Activated T-cell treated with anti-CD3 and anti-CD28 coated beads for 48 hours (primary cell): ENCODE measurements around the gene NKAIN4.

ENCODE experiments used
- DNase-seq: peaks from one replicate; pipeline ENCODE4 v3.0.0-alpha.2; 2020; ENCODE audit warnings: low read depth

Gene NKAIN4

DNA sequence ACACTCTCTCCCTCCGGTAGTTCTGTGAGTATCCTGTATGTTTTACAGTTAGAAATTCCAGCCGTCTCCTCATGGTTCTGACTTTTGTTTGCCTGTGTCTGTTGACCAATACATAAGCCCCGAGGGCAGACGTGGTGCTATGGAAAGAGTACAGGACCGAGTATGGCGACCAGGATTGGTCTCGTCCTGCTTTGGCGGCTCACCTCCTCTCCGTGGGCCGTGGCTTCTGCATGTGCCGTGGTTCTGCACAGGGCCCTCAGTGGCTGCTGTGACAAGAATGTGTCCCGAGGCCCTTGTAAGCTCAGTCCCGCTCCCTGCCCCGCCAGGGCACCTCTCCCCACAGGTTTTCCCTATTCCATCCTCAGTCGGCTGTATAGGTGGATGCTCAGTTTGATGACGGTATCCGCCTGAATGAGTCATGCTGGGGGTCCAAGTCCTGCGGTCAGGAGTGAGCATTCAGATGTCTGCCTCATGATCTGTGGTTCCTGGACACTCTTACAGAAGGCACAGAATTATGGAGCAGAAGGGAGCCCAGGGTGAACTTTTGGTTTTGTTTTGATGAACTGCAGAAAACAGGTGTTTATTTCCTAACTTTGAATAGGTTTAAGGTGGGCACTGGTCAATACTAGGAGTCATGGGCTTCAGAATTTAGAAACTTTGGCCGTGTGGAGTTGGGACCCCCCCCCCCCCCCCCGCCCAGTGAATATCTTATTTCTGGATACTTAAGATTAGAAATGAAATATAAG lies 19.5 kb upstream of the NKAIN4 start:
- DNase-seq, result no peak

DNA sequence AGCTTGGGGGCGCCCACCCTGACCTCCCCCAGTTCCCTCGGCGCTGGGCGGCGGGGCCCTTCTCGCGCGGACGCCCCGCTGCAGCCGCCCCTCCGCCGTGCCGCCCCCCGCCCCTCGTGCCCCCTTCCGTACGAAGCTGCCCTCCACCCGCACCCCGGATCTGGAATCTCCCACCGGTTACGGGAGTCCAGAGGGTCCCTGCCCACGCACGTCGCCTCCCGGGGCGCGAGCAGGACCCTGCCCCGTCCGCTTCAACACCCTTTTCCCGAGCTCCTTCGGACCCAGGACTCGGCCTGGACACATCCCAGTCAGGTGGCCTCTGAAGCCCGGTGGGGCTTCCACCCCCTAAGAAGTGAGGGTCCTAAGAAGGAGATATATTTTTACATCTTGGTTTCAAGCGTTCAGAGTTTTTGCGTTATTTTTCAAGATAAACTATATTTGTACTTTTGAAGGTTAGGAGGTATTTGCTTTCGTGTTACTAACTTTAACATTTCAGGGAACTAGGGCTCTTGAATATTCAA lies 18.9 kb upstream of the NKAIN4 start:
- no peak for DNase-seq

DNA sequence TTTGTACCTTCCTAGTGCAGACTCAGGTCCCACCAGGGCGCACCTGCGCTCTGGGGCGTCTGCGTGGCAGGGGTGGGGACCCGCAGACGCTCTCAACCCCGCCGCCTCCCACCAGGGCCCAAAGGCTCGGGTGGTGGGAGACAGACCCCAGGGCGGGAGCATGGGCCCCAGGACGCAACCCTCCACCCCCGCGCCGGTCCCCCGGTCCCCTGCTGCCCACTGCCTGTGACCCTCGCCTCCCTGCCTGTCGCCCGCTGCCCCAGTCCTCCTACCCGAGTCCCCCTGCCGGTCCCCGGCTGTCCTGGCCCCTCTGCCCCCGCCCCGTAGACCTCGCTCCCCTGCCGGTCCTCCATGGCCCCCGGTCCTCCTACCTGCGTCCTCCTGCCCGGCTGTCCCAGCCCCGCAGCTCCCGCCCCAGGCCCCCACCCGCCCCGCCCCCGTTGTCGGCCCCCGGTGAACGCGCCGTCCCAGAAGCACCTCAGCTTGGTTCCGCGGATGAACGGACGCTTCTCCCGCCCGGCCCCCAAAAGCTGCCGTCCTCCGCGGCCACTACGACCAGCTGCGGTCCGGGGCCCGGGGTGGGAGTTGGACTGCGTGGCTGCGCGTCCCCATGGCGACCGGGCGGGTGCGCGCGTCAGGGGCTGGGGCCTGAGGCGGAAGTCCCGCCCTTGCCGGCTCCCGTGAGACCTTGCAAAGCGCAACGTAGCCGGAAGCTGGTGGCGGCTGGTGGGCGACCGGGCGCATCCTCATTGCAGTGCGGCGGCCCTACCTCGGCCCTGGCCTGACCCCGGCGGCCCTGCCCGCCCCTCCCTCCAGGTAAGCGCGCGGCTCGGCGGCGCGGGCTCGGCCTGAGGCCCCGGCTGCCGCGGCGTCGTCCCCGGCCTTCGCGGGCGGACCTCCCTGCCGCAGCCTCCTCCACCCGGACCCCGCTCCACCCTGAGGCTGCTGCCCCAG lies 18.1 kb upstream of the NKAIN4 start, which contains the start of gene ARFGAP1:
TSS of gene ARFGAP1 (plus strand) at position 709 of the 954 bp plus-strand sequence. CDS start 2,768 bp downstream, outside the sequence.
- peak; percentile 88 for DNase-seq

DNA sequence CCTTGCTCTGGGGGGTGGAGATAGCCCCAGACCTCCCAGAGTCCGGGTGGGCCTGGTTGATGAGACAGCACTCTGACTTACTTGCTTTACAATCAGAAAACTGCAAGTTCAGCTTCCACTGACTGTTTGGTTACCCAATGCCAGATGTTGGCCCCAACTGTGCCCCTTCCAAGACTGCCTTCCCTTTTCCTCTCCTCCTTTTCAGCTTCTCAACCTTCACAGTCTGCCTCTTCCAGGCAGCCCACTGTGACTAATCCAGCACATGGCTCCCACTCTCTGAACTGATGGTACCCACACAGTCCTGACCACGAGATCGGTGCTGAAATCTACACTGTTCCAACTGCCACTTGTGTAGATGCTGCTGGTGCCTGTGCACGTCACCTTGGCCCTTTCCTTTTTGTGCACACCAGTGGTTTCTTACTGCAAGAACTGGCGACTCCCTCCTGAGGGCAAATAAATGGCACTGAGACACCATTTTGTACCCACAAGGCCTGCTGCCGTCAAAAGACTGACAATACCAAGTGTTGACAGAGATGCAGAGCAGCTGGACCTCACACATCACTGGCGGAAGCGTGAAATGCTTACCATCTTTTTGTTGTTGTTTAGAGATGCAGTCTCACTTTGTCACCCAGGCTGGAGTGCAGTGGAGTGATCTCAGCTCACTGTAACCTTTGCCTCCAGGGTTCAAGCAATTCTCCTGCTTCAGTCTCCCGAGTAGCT lies 16.5 kb upstream of the NKAIN4 start:
- DNase-seq, result no peak

DNA sequence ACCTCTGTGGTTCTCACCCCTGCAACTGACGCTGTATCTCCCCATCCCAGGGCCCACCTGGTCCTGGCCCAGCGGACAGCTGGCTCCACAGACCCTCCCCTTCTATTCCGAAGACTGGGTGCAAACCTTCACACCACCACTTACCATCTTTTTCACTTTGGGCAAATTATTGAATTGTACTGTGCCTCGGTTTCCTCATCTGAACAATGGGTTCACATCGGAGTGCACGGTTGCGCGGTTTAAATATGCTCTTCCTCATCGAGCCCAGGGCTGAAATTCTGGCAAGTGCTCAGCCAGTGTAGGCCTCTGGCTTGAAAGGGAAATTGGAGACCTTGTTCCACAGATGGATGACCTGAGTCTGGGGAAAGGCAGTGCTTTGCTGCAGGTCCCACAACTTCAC lies 15.5 kb upstream of the NKAIN4 start:
- DNase-seq, result no peak

DNA sequence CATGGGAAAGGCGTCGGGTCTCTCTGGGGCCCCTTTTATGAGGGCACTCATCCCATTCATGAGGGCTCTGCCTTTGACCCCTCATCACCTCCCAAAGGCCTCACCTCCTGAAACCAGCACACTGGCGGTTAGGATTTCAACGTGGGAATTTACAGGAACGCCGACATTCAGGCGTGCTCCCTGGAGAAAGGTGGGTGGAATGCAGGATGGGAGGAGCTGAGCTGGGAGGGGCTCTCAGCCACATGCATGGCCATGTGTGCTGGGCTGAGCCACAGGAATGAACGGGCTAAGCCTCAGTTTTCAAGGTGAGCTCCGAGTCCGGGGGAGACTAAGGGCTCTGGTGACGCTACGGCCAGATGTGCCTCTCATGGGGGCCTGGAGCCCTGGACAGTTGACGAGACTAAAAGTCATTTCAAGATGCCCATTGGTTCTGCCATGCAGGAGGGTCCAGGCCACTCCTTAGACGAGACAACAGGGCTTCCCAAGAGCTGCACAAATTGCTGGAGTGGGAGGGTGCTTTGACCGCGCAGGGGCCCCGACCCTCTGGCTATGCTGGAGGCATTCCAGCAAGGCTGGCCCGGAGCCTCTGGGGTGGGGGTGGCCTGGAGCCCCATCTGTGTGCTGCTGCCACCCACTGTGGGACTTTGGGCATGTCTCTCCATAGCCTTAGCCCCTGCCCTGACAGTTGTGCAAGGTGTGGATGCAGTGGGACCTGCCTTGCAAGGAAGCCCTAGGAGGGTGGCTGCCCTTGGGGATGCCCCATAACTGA lies 14.6 kb upstream of the NKAIN4 start:
- DNase-seq, result no peak

DNA sequence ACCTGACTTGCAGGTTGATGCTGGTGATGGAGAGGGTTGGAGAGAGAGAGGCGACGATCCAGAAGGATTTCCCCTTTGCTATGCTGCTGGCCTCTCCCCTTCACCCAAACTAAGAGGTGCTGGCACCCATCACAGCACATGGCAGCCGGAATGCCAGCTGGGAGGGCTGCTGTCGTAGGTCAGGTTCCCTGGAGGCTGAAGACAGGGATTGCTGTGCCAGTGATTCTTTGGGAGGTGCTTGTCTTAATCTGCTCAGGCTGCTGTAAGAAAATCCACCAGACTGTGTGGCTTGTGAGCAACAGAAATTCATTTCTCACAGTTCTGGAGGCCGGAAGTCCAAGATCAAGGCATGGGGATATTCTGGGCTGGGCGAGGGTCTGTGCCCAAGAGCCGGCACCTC lies 14.0 kb upstream of the NKAIN4 start:
- DNase-seq, result no peak

DNA sequence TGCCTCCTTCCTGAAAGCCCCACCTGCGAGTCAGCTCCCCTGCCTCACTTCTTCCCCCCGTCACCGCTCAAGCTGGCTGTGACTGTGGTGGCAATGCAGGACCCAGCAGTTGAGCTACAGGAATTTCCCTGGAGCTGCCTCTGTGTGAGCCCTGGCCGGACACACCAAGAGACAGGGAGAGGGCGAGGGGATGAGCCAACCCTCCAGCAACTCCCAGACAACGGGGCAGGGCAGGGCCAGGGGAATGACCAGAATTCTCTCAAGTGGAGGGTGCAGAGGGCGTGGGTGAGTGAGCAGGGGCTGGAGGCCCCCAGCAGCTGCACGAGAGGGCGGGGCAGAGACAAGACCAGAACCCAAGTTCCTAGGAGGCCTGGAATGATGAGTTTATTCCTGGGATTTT lies 13.4 kb upstream of the NKAIN4 start:
- DNase-seq, result no peak

DNA sequence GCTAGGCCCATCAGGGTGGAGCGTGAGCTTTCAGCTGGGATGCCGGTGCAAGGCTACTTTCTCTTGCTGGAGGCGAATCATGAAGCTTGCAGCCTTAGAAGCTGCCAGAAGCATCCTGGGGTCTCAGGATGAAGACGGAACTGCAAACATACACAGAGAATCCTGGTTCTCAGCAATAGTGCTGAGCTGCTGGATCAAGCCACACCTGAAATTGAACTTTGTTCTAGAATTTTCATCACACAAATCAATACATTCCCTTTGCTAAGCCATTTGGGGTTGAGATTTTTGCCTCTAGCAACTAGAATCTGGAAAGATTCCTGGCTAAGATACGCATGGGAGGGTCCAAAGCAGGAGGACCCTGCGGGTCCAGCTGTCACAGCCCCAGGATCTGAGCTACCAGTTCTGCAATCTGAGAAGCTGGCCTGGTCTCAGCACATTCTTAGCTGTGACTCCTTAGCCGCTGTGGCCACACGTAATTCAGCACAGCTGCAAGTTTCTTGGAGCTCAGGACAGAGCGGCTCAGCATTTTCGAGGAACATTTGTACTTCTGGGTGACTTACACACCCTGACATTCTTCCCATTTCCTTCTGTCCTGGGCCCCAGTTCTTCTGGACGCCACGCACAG lies 11.7 kb upstream of the NKAIN4 start:
- no peak for DNase-seq

DNA sequence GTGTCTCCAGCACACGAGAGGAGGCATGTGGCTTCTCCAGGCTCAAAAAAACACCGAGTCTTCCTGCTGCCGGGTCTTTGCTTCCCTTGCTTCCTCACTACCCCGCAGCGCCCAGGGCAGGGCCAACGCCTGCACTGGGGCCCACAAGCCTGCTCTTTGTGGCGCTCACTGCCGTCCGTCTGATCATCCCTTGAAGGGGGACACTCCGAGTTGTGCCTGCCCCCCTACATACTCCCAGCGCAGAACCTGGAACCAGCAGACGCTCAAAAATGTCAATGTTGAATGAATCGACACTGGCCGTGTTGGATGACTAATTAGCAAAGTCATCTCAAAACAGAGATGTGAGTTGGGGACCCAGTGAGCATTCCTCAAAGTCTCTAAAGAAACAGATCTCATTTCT lies 10.3 kb upstream of the NKAIN4 start:
- DNase-seq, result no peak

DNA sequence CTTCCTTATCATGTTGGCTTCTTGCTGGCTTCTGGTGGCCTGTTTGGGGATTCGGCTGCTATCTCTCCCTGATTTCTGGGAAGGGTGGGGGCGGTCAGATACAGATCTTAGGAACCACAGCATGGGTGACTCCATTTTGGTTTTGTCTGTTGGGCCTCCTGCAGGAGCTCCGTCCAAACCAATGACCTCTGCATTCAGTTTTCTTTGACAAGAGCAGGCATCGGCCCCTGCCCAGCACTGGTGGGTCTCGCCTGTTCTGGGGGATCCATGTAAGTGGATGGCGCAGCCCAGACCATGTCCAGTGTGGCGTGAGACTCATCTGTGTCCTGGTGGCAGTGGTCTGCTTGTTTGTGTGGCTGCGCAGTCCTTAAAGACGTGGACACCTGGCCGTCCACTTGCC lies 9.7 kb upstream of the NKAIN4 start:
- no peak for DNase-seq

DNA sequence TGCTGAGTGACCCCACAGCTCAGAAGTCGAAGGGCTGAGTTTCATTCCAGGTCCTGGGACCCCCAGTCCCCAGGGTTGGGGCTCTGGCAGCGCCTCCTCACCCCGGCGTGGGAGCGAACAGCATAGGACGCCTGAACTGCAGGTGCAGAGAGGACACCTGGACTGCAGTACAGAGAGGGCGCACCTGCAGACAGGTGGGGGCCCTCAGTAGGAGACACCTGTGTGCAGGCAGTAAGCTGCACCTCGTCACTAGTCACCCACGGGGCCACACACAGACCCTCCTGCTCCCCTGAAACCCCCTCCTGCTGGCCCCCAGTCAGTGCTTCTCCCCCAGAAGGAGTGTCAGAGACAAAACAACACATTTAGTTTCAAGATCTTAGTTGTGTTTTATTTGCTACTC lies 8.6 kb upstream of the NKAIN4 start:
- no peak for DNase-seq

DNA sequence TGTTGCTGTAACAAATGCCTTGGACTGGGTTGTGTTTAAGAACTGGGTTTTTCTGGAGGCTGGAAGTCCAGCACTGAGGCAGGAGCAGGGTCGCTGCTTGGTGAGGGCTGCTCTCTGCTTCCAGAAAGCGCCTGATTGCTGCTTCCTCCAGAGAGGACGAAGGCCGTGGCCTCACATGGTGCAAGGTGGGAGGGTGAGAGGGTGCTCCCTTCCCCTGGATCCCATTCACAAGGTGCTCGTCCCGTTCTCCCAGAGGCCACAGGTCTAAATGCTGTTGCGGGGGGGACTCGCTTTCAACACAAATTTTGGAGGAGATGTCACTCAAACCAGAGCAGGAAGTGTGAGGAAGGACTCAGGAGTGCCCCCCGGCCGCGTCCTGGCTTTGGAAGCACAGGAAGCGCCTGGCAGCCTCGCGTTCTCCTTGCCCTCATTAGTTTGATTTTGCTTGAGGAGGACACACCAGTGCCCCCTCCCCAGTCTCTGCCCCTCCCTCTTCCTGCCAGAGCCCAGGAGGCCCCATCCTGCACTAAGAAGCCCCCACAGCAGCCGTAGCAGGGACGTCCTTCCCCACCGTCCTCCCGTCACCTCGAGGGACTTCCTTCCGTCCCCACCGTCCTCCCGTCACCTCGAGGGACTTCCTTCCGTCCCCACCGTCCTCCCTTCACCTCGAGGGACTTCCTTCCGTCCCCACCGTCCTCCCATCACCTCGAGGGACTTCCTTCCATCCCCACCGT lies 7.7 kb upstream of the NKAIN4 start:
- no peak for DNase-seq

DNA sequence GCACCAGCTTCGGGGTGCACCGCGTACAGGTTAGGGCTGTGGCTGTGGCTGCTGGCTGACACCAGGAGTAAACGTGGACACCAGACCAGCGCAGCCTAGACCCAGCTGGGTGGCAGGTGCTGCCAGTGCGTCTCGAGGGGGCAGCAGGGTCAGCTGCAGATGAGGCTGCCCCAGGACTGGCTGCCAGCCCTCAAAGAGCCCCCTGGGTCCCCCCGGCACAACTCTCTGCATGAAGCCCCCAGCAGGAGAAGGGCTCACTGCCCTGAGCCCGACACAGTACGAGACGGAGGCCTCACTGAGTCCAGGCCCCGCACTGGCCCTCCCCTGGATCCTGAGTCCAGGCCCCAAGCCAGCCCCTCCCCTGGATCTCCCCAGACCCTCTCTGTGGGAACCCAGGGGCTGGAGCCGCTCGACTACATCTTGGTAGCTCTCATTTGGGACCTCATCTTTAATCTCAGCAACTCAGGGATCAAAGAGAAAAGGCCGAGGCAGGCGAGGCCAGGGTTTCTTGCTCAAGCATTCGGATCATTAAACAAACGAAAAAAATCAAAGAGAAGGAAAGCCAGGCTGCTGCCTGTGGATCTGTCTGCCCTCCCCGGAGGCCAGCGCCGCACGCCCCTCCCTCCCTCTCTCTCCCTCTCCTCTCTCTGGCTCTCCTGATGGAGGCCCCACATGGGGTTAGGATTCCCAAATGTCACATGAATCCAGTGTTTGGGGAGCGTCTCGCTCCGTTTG lies 7.0 kb upstream of the NKAIN4 start:
- DNase-seq, result no peak

DNA sequence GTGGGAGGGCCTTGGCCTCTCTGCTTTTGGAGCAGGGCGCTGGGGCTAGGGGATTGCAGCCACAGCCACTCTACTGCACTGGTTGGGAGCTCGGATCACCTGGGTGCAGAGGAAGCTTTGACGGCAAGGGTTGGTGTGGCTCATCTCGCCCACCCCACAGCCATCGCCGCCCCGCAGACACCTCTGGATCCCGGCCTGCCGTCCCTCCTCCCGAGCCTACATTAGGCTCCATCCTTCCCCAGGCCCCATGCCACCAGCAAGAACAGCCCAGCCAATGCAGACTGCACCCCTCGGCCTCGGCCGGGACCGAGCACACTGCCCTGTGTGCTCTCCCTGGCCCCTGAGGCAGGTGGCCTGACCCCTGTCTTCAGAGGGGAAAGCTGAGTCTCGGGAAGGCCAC lies 6.3 kb upstream of the NKAIN4 start:
- DNase-seq, result no peak

DNA sequence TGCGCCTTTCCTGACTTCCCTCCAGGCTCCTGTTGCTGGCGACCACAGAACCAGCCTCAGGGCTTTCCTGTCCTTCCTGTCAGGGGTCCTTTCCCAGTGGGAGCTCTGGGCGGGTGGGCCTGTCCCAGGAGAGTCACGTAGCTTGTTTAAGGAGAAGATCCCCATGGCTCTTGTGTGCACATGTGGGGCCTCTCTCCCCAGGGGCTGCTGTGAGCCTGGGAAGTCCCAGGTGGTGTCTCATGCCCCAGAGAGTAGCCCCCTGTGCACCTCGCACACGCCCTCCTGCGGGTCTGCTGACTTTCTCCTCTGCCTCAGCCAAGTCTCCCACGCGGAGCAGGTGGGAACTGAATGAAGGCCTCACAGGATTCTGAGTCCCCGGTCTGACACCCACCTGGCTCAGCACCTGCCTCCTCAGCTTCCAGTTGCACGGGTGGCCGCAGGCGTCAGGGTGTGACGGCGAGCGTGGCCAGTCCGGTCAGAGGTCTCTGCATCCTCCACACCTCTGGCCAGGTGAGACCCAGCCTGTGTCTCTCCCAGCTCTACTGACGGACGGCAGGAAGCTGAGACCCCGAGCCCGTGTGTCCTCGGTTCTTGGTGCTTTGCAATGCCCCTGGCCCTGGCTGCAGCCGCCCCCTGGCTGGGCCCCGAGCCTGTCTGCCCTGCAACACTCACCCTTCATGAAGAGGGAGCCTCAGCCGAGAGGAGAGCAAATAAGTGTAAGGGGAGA lies 5.6 kb upstream of the NKAIN4 start:
- DNase-seq, result no peak

DNA sequence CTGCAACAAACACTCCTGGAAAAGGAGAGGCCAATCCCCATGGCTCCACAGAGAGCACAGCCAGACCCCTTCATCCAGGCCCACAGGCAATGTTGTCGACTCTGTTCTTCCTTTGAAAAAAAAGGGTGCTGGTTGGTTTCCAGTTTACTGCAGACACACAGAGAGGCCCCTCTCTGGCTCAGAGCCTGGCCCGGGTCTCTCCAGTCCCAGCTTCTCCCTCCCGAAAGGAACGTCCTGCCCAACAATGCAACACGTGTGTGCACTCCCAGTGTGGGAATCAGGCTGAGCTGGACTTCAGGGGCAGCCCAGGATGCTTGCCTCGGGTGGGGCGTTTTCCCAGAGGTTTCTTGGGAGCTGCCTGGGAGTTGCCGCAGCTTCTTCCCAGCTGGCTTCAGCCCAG lies 4.5 kb upstream of the NKAIN4 start:
- no peak for DNase-seq

DNA sequence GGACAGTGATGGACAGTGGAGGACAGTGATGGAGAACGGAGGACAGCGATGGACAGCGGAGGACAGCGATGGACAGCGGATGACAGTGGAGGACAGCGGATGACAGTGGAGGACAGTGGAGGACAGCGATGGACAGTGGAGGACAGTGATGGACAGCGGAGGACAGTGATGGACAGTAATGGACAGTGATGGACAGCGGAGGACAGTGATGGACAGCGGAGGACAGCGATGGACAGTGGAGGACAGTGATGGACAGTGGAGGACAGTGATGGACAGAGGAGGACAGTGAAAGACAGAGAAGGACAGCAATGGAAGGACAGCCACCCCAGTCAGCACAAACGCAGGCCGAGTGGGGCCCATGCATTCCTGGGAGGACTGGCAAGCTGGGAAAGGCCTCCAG lies 3.4 kb upstream of the NKAIN4 start:
- DNase-seq, result no peak

DNA sequence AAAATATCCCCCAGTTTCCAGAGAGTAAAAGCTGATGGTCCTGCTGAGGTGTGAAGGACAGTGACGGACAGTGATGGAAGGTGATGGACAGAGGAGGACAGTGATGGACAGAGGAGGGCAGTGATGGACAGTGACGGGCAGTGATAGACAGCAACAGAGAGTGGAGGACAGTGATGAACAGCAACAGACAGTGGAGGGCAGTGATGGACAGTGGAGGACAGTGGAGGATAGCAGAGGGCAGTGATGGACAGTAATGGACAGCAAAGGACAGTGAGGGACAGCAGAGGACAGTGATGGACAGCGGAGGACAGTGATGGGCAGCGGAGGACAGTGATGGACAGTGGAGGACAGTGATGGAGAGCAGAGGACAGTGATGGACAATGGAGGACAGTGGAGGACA lies 2.7 kb upstream of the NKAIN4 start:
- DNase-seq, result no peak
